ENCODE results near the gene ZBTB7C. TPM values are rescaled to one million over a fixed set of nuclear protein-coding genes. Genes with fewer than 3 reads are reported as not detected.

Gene ZBTB7C
- total RNA-seq, 1 experiment from 2014 or later = 0.33 TPM

GRCh38 chr18:48390641-48391040 lies 18.5 kb downstream of the ZBTB7C start:
- Histone ChIP-seq H2BK5ac (ENCODE audit: insufficient read length, low read length) (no peak overlapping the region), H4K5ac (ENCODE audit: insufficient read length, low read depth, low read length) (no peak overlapping the region), H3K79me2 (ENCODE audit: insufficient read depth, low read length) (no peaks in the 10 kb centered on the region), H3K79me1 (ENCODE audit: insufficient read depth, low read depth, low read length, poor library complexity, severe bottlenecking) (no peaks in the 10 kb centered on the region), H3K4me2 (ENCODE audit: insufficient read depth, insufficient read length, low read length) (no peak overlapping the region), H3K4ac (ENCODE audit: low read depth, low read length) (no peak overlapping the region), H2AK5ac (ENCODE audit: insufficient read length, low read length) (no peak overlapping the region), H2AFZ (ENCODE audit: low read length) (no peak overlapping the region), H4K8ac (replicated peaks; ENCODE audit: insufficient read length, low read depth, low read length) (no peak overlapping the region), H3K18ac (ENCODE audit: insufficient read length, low read depth, low read length) (no peak overlapping the region), H3K9me3 (ENCODE audit: control insufficient read depth, low read depth, low read length) (no peaks in the 10 kb centered on the region), H2BK15ac (ENCODE audit: low read depth, low read length) (no peak overlapping the region), H3K9ac (ENCODE audit: extremely low read depth, insufficient read length, low read length) (no peak overlapping the region), H3K27me3 (ENCODE audit: insufficient read depth, low read length) (no peaks in the 10 kb centered on the region), H3K56ac (ENCODE audit: insufficient read length, low read depth, low read length) (no peak overlapping the region), H3K27ac (ENCODE audit: insufficient read length, low read depth, low read length) (no peak overlapping the region), H4K91ac (ENCODE audit: insufficient read length, low read depth, low read length) (no peak overlapping the region), H4K20me1 (ENCODE audit: control insufficient read depth, insufficient read depth, insufficient read length) (no peaks in the 10 kb centered on the region), H3K4me1 (ENCODE audit: insufficient read depth, low read length) (no peaks in the 10 kb centered on the region), H3K23me2 (ENCODE audit: insufficient read length, low read depth, low read length, poor library complexity, severe bottlenecking) (no peaks in the 10 kb centered on the region), H2BK20ac (ENCODE audit: low read depth, low read length, poor library complexity, severe bottlenecking) (no peak overlapping the region), H2BK120ac (ENCODE audit: low read depth, low read length, poor library complexity, severe bottlenecking) (no peak overlapping the region), H3K14ac (ENCODE audit: insufficient read depth, low read length) (no peak overlapping the region), H2BK12ac (ENCODE audit: insufficient read length, low read depth, low read length) (no peak overlapping the region), H3T11ph (ENCODE audit: low read length) (no peak overlapping the region), H3K23ac (ENCODE audit: insufficient read length, low read depth, low read length) (no peak overlapping the region)
- no peak for TF ChIP-seq CTCF (conservative IDR thresholded peaks at IDR 0.05)
- Mint-ChIP-seq H3K27me3 (ENCODE audit: low read depth) (peaks cover 21% of the 10 kb centered on the region), H3K4me3 (no peak overlapping the region), H3K9me3 (no peaks in the 10 kb centered on the region), H3K36me3 (ENCODE audit: insufficient read depth in 1 of 3, low read depth in 3 of 3) (no peaks in the 10 kb centered on the region), H3K27ac (no peak overlapping the region), H3K4me1 (peaks cover 15 to 16% of the 10 kb centered on the region in 2 experiments)
- WGBS (ENCODE audit: extremely low coverage, insufficient read length, low lambda C conversion rate) = no CpG with 5 or more reads among the region's 5 CpGs
- no peak for DNase-seq

Data from H9 (cell line).